Activated CD8-positive, alpha-beta T cell treated with anti-CD3 and anti-CD28 coated beads, Interleukin-2, amount 10 ng/mL, durations not matched to agents 7 days and 5 days (primary cell): ENCODE measurements around the gene ANKMY2. TPM values are rescaled to one million over a fixed set of nuclear protein-coding genes. Genes with fewer than 3 reads are reported as not detected.

Experiments used
- ATAC-seq: fragments of 150-1000 bp; cut with Tn5 transposase; one replicate; pipeline ENCODE4 v1.10.0; 2021; ENCODE audit warnings: moderate library complexity
- CTCF ChIA-PET: fragments of 350-600 bp; sonication (Branson Sonifier 250); formaldehyde crosslinking; loops from one replicate; lab custom pipeline; 2021; ENCODE audit warnings: antibody characterized with exemption; lab: Charles Lee
- POLR2A ChIA-PET: fragments of 350-600 bp; sonication (Branson Sonifier 250); formaldehyde crosslinking; loops from one replicate; lab custom pipeline; 2021; ENCODE audit warnings: antibody characterized with exemption; lab: Charles Lee
- DNase-seq: peaks from one replicate; pipeline ENCODE4 v3.0.0-alpha.2; 2020
- H3K27ac Mint-ChIP-seq: one replicate; pipeline ENCODE4 v1.8.0; 2021; ENCODE audit warnings: mild to moderate bottlenecking, mixed read lengths
- H3K27me3 Mint-ChIP-seq: one replicate; pipeline ENCODE4 v1.8.0; 2021; ENCODE audit warnings: low read depth, mixed read lengths
- H3K36me3 Mint-ChIP-seq: one replicate; pipeline ENCODE4 v1.8.0; 2021; ENCODE audit warnings: low read depth, mixed read lengths
- H3K4me1 Mint-ChIP-seq: one replicate; pipeline ENCODE4 v1.8.0; 2021; ENCODE audit warnings: low read depth, mixed read lengths
- H3K4me3 Mint-ChIP-seq: one replicate; pipeline ENCODE4 v1.8.0; 2021; ENCODE audit warnings: mild to moderate bottlenecking, mixed read lengths
- H3K9me3 Mint-ChIP-seq: one replicate; pipeline ENCODE4 v1.8.0; 2022; ENCODE audit warnings: mixed read lengths; ENCODE audit not compliant: insufficient read depth
- total RNA-seq, 2 experiments: library from RNA; stranded (reverse); gene quantifications; one replicate each; pipeline ENCODE4 v1.2.3, GENCODE V29; 2021

ANKMY2 gene
- total RNA-seq, 2 experiments from 2014 or later = 14.3 to 14.5 TPM

- DNase-seq (no peak), ATAC-seq (no peak)
- ChIA-PET CTCF (interaction anchor here (1.7 kb wide), 1 partner anchor 28 kb away, joined by 4 read pairs; no protein-coding TSS in a partner anchor), POLR2A (no interaction called here)
- Mint-ChIP-seq H3K27ac (no peak overlapping the region), H3K9me3 (no peaks in the 10 kb centered on the region), H3K27me3 (no peaks in the 10 kb centered on the region), H3K36me3 (no peaks in the 10 kb centered on the region), H3K4me1 (no peaks in the 10 kb centered on the region), H3K4me3 (no peak overlapping the region)
Observed at GRCh38 chr7:16592395-16592794, 53.2 kb downstream of the ANKMY2 start.

- Mint-ChIP-seq H3K27me3 (no peaks in the 10 kb centered on the region), H3K9me3 (no peaks in the 10 kb centered on the region), H3K27ac (no peak overlapping the region), H3K4me1 (no peaks in the 10 kb centered on the region), H3K36me3 (no peaks in the 10 kb centered on the region), H3K4me3 (no peak overlapping the region)
- ChIA-PET CTCF (interaction anchor here (0.7 kb wide), 1 partner anchor 26 kb away, joined by 3 read pairs; no protein-coding TSS in a partner anchor), POLR2A (no interaction called here)
- no peak for DNase-seq
- no peak for ATAC-seq
Observed at GRCh38 chr7:16590424-16590823, 55.1 kb downstream of the ANKMY2 start.

GRCh38 chr7:16589881-16590280, 55.7 kb downstream of the ANKMY2 start:
- H3K36me3 Mint-ChIP-seq = no peaks in the 10 kb centered on the region
- H3K27ac Mint-ChIP-seq = no peak overlapping the region
- CTCF ChIA-PET = interaction anchor here (0.7 kb wide), 1 partner anchor 25 kb away, joined by 3 read pairs; no protein-coding TSS in a partner anchor
- POLR2A ChIA-PET = no interaction called here
- no peaks in the 10 kb centered on the region for H3K27me3 Mint-ChIP-seq
- DNase-seq = no peak
- ATAC-seq = no peak
- H3K4me1 Mint-ChIP-seq = no peaks in the 10 kb centered on the region
- no peaks in the 10 kb centered on the region for H3K9me3 Mint-ChIP-seq
- H3K4me3 Mint-ChIP-seq = no peak overlapping the region

- H3K4me1 Mint-ChIP-seq = no peaks in the 10 kb centered on the region
- ChIA-PET CTCF (interaction anchor here (1.1 kb wide), 2 partner anchors 23 to 214 kb away, joined by 3 read pairs; no protein-coding TSS in a partner anchor), POLR2A (no interaction called here)
- H3K27me3 Mint-ChIP-seq = no peaks in the 10 kb centered on the region
- no peak for ATAC-seq
- no peak overlapping the region for H3K4me3 Mint-ChIP-seq
- H3K27ac Mint-ChIP-seq = no peak overlapping the region
- no peaks in the 10 kb centered on the region for H3K36me3 Mint-ChIP-seq
- no peaks in the 10 kb centered on the region for H3K9me3 Mint-ChIP-seq
- no peak for DNase-seq
Observed at GRCh38 chr7:16587790-16588189, 57.8 kb downstream of the ANKMY2 start.

- ChIA-PET CTCF (no interaction called here), POLR2A (no interaction called here)
- ATAC-seq = no peak
- Mint-ChIP-seq H3K4me1 (no peaks in the 10 kb centered on the region), H3K9me3 (no peaks in the 10 kb centered on the region), H3K4me3 (no peak overlapping the region), H3K27me3 (no peaks in the 10 kb centered on the region), H3K36me3 (no peaks in the 10 kb centered on the region), H3K27ac (no peak overlapping the region)
- no peak for DNase-seq
Observed at GRCh38 chr7:16587129-16587528, 58.4 kb downstream of the ANKMY2 start.

- Mint-ChIP-seq H3K4me3 (no peak overlapping the region), H3K9me3 (no peaks in the 10 kb centered on the region), H3K27ac (no peak overlapping the region), H3K4me1 (no peaks in the 10 kb centered on the region), H3K27me3 (no peaks in the 10 kb centered on the region), H3K36me3 (no peaks in the 10 kb centered on the region)
- ChIA-PET POLR2A (no interaction called here), CTCF (no interaction called here)
- ATAC-seq = no peak
- no peak for DNase-seq
Observed at GRCh38 chr7:16586081-16586874, 59.3 kb downstream of the ANKMY2 start.

- ATAC-seq = no peak
- Mint-ChIP-seq H3K27ac (no peak overlapping the region), H3K4me3 (no peak overlapping the region), H3K4me1 (no peaks in the 10 kb centered on the region), H3K27me3 (no peaks in the 10 kb centered on the region), H3K36me3 (no peaks in the 10 kb centered on the region), H3K9me3 (no peaks in the 10 kb centered on the region)
- DNase-seq = no peak
- ChIA-PET CTCF (no interaction called here), POLR2A (no interaction called here)
Observed at GRCh38 chr7:16585540-16585939, 60.0 kb downstream of the ANKMY2 start.

- DNase-seq = no peak
Observed at GRCh38 chr7:16583834-16584233, 61.7 kb downstream of the ANKMY2 start.

GRCh38 chr7:16581286-16581685, 64.3 kb downstream of the ANKMY2 start:
- Mint-ChIP-seq H3K27me3 (no peaks in the 10 kb centered on the region), H3K4me1 (no peaks in the 10 kb centered on the region), H3K27ac (no peak overlapping the region), H3K36me3 (no peaks in the 10 kb centered on the region), H3K4me3 (no peak overlapping the region), H3K9me3 (no peaks in the 10 kb centered on the region)
- ATAC-seq (no peak), DNase-seq (no peak)
- CTCF ChIA-PET = interaction anchor here (3.1 kb wide), 1 partner anchor 16 kb away, joined by 9 read pairs; no protein-coding TSS in a partner anchor
- POLR2A ChIA-PET = no interaction called here

More at GRCh38 chr7:16583834-16584233, 61.7 kb downstream of the ANKMY2 start:
- Mint-ChIP-seq H3K4me1 (no peaks in the 10 kb centered on the region), H3K27me3 (no peaks in the 10 kb centered on the region), H3K27ac (no peak overlapping the region), H3K4me3 (no peak overlapping the region), H3K36me3 (no peaks in the 10 kb centered on the region), H3K9me3 (no peaks in the 10 kb centered on the region)
- ATAC-seq = no peak
- CTCF ChIA-PET = no interaction called here
- POLR2A ChIA-PET = no interaction called here

GRCh38 chr7:16579216-16579615, 66.3 kb downstream of the ANKMY2 start:
- H3K27ac Mint-ChIP-seq = no peak overlapping the region
- no peak overlapping the region for H3K4me3 Mint-ChIP-seq
- no peaks in the 10 kb centered on the region for H3K9me3 Mint-ChIP-seq
- ATAC-seq = no peak
- CTCF ChIA-PET = no interaction called here
- no peaks in the 10 kb centered on the region for H3K27me3 Mint-ChIP-seq
- POLR2A ChIA-PET = no interaction called here
- no peaks in the 10 kb centered on the region for H3K36me3 Mint-ChIP-seq
- H3K4me1 Mint-ChIP-seq = no peaks in the 10 kb centered on the region
- DNase-seq = no peak

- CTCF ChIA-PET = no interaction called here
- no peak overlapping the region for H3K4me3 Mint-ChIP-seq
Observed at GRCh38 chr7:16571941-16572340, 73.6 kb downstream of the ANKMY2 start.

GRCh38 chr7:16564909-16565426, 80.6 kb downstream of the ANKMY2 start:
- ChIA-PET CTCF (interaction anchor here (0.6 to 3.5 kb wide), 47 partner anchors 8 to 493 kb away, joined by 3 to 83 read pairs (median 4); partner anchors contain the start of genes ANKMY2, CRPPA and SOSTDC1), POLR2A (interaction anchor here (0.6 to 1.4 kb wide), 4 partner anchors 18 to 145 kb away, joined by 3 to 4 read pairs (median 4); partner anchors contain the start of genes ANKMY2 and BZW2)
- H3K9me3 Mint-ChIP-seq = no peaks in the 10 kb centered on the region
- DNase-seq (peak; percentile 31), ATAC-seq (peak; percentile 62)
- H3K4me1 Mint-ChIP-seq = peaks cover 21% of the 10 kb centered on the region
- no peak overlapping the region for H3K4me3 Mint-ChIP-seq
- no peak overlapping the region for H3K27ac Mint-ChIP-seq
- peaks cover 3% of the 10 kb centered on the region for H3K27me3 Mint-ChIP-seq
- no peaks in the 10 kb centered on the region for H3K36me3 Mint-ChIP-seq

More at GRCh38 chr7:16571941-16572340, 73.6 kb downstream of the ANKMY2 start:
- DNase-seq (no peak), ATAC-seq (no peak)
- Mint-ChIP-seq H3K27ac (no peak overlapping the region), H3K9me3 (no peaks in the 10 kb centered on the region), H3K27me3 (peaks cover 3% of the 10 kb centered on the region), H3K4me1 (no peaks in the 10 kb centered on the region), H3K36me3 (no peaks in the 10 kb centered on the region)
- POLR2A ChIA-PET = interaction anchor here (0.7 kb wide), 1 partner anchor 74 kb away, joined by 3 read pairs; no protein-coding TSS in a partner anchor
